PFSK-1 (cell line): ENCODE measurements around the gene RANBP3.

Experiments
- FOXP2 ChIP-seq: optimal IDR thresholded peaks from 2 replicates; pipeline ENCODE3; 2011; ENCODE audit warnings: borderline replicate concordance, control low read depth, inconsistent platforms; ENCODE audit not compliant: insufficient read depth; ENCODE audit errors: extremely low read length, extremely low read depth
- POLR2AphosphoS5 ChIP-seq: IDR thresholded peaks from 2 replicates; pipeline ENCODE4 v1.6.1; 2012; ENCODE audit warnings: low read depth, mild to moderate bottlenecking, control low read depth, low read length, moderate library complexity
- REST ChIP-seq, 2 experiments: IDR thresholded peaks; 2 replicates each; pipeline versions ENCODE4 v1.6.1 to v1.8.0; 2011 to 2012; ENCODE audit warnings: low read depth in 2 of 2, low read length in 2 of 2, control low read depth in 1 of 2, inconsistent platforms in 1 of 2, mild to moderate bottlenecking in 1 of 2, moderate library complexity in 1 of 2; ENCODE audit not compliant: insufficient read depth in 1 of 2
- SIN3A ChIP-seq: IDR thresholded peaks from 2 replicates; pipeline ENCODE4 v1.6.1; 2012; ENCODE audit warnings: mild to moderate bottlenecking, low read length, moderate library complexity, borderline replicate concordance; ENCODE audit not compliant: insufficient read depth
- TAF1 ChIP-seq: IDR thresholded peaks from 2 replicates; pipeline ENCODE4 v1.6.1; 2012; ENCODE audit warnings: low read length, control low read depth, borderline replicate concordance; ENCODE audit not compliant: insufficient read depth

RANBP3 gene

GRCh38 chr19:5915782-5916165 lies 62.2 kb downstream of the RANBP3 start:
- no peak for TF ChIP-seq REST (IDR thresholded peaks at IDR 0.05; ENCODE audit: insufficient read depth in 1 of 2, low read depth in 2 of 2, low read length in 2 of 2)
- TF ChIP-seq TAF1, result no peak
- no peak for TF ChIP-seq POLR2AphosphoS5
- no peak for TF ChIP-seq SIN3A
- no peak for TF ChIP-seq FOXP2

GRCh38 chr19:5914946-5915781 lies 62.8 kb downstream of the RANBP3 start:
- TF ChIP-seq POLR2AphosphoS5 (no peak), REST (IDR thresholded peaks at IDR 0.05; ENCODE audit: insufficient read depth in 1 of 2, low read depth in 2 of 2, low read length in 2 of 2) (no peak), SIN3A (no peak), TAF1 (no peak), FOXP2 (no peak)

GRCh38 chr19:5914358-5914774 lies 63.6 kb downstream of the RANBP3 start:
- no peak for TF ChIP-seq FOXP2
- TF ChIP-seq TAF1, result no peak
- no peak for TF ChIP-seq POLR2AphosphoS5
- no peak for TF ChIP-seq SIN3A
- TF ChIP-seq REST (IDR thresholded peaks at IDR 0.05; ENCODE audit: insufficient read depth in 1 of 2, low read depth in 2 of 2, low read length in 2 of 2), result no peak

GRCh38 chr19:5913739-5914357 lies 64.1 kb downstream of the RANBP3 start, which contains the start of gene CAPS:
Gene CAPS (plus strand): TSS chr19:5914254. CDS start chr19:5914407, 153 bp downstream.
- TF ChIP-seq TAF1 (no peak), POLR2AphosphoS5 (no peak)

GRCh38 chr19:5911366-5911765 lies 66.6 kb downstream of the RANBP3 start:
- TF ChIP-seq TAF1 (no peak), FOXP2 (no peak), SIN3A (no peak), REST (IDR thresholded peaks at IDR 0.05; ENCODE audit: insufficient read depth in 1 of 2, low read depth in 2 of 2, low read length in 2 of 2) (no peak), POLR2AphosphoS5 (no peak)
